K562 (cell line): ENCODE measurements around the gene LITAF. TPM values are rescaled to one million over a fixed set of nuclear protein-coding genes. Genes with fewer than 3 reads are reported as not detected.
A peak's percentile ranks its signal among the peaks of the same experiment; 100 is the strongest.

ENCODE experiments used
- CHD4 ChIP-seq: fragments of 200-600 bp; sonication (generic); IDR thresholded peaks from 3 replicates; pipeline ENCODE4 v1.6.1; 2012; ENCODE audit warnings: low read depth, mild to moderate bottlenecking, mixed read lengths, low read length, inconsistent platforms; ENCODE audit not compliant: insufficient read depth, insufficient replicate concordance, poor library complexity, severe bottlenecking
- DNMT1 ChIP-seq: fragments of 450-650 bp; IDR thresholded peaks from 2 replicates; pipeline ENCODE4 v1.6.1; 2016; ENCODE audit warnings: antibody characterized with exemption, mild to moderate bottlenecking
- FOS ChIP-seq: IDR thresholded peaks from 3 replicates; pipeline ENCODE4 v1.6.1; 2011; ENCODE audit not compliant: insufficient read length; ENCODE audit errors: extremely low read depth
- FOXP4 ChIP-seq: sonication (generic); formaldehyde crosslinking; IDR thresholded peaks from 2 replicates; pipeline ENCODE4 v1.8.0; 2022; ENCODE audit warnings: mild to moderate bottlenecking, missing genetic modification reagents, borderline replicate concordance
- HDAC2 ChIP-seq: fragments of 450-650 bp; IDR thresholded peaks from 2 replicates; pipeline ENCODE4 v1.6.1; 2016; ENCODE audit warnings: mild to moderate bottlenecking
- HDGF ChIP-seq: fragments of 450-650 bp; IDR thresholded peaks from 2 replicates; pipeline ENCODE4 v1.6.1; 2016
- HNRNPL ChIP-seq: fragments of 200-400 bp; formaldehyde crosslinking; IDR thresholded peaks from 2 replicates; pipeline ENCODE4 v1.6.1; 2017; ENCODE audit warnings: low read depth, mild to moderate bottlenecking, low read length
- ILK ChIP-seq: fragments of 450-650 bp; IDR thresholded peaks from 2 replicates; pipeline ENCODE4 v1.6.1; 2016; ENCODE audit warnings: missing genetic modification characterization, low read depth, mild to moderate bottlenecking, missing compliant biosample characterization, moderate library complexity, borderline replicate concordance
- JUN ChIP-seq, 2 experiments: sonication (generic) in 1 of 2; formaldehyde crosslinking in 1 of 2; IDR thresholded peaks; 2 replicates each; pipeline versions ENCODE4 v1.6.1 to v1.8.0; 2012 to 2022; ENCODE audit warnings: borderline replicate concordance in 2 of 2, mild to moderate bottlenecking in 2 of 2, improper control_type of control experiment in 1 of 2, low read depth in 1 of 2, low read length in 1 of 2, missing genetic modification reagents in 1 of 2
- KDM1A ChIP-seq, 2 experiments: fragments of 450-650 bp; IDR thresholded peaks; 2 replicates each; pipeline ENCODE4 v1.6.1; 2016; ENCODE audit warnings: mild to moderate bottlenecking in 2 of 2
- MXI1 ChIP-seq: IDR thresholded peaks from 2 replicates; pipeline ENCODE4 v1.6.1; 2011; ENCODE audit warnings: low read depth, mild to moderate bottlenecking, improper control_type of control experiment, low read length
- POLR2AphosphoS2 ChIP-seq: IDR thresholded peaks from 2 replicates; pipeline ENCODE4 v1.6.1; 2012; ENCODE audit warnings: low read length, improper control_type of control experiment
- RBBP5 ChIP-seq: fragments of 200-600 bp; sonication (generic); IDR thresholded peaks from 2 replicates; pipeline ENCODE4 v1.6.1; 2012; ENCODE audit warnings: borderline replicate concordance, mild to moderate bottlenecking, low read length, control low read depth, inconsistent platforms; ENCODE audit not compliant: insufficient read depth, poor library complexity, severe bottlenecking
- RBM17 ChIP-seq: fragments of 200-400 bp; formaldehyde crosslinking; IDR thresholded peaks from 2 replicates; pipeline ENCODE4 v1.6.1; 2017; ENCODE audit warnings: low read depth, mild to moderate bottlenecking, low read length, borderline replicate concordance
- RCOR1 ChIP-seq, 2 experiments: IDR thresholded peaks; 2 replicates each; pipeline ENCODE4 v1.6.1; 2012; ENCODE audit warnings: low read depth in 2 of 2, low read length in 2 of 2, borderline replicate concordance in 1 of 2, improper control_type of control experiment in 1 of 2
- THAP7 ChIP-seq: fragments of 250-450 bp; sonication (Bioruptor Pico); IDR thresholded peaks from 2 replicates; pipeline ENCODE4 v1.5.0; 2021
- VEZF1 ChIP-seq: fragments of 200-800 bp; sonication (Bioruptor generic); IDR thresholded peaks from 2 replicates; pipeline ENCODE4 v1.6.1; 2017; ENCODE audit warnings: missing genetic modification characterization, missing compliant biosample characterization
- WHSC1 ChIP-seq: IDR thresholded peaks from one replicate; pipeline ENCODE4 v1.6.1; 2012; ENCODE audit warnings: low read length, control low read depth, inconsistent platforms
- ZBED1 ChIP-seq: IDR thresholded peaks from 2 replicates; pipeline ENCODE4 v1.6.1; 2014
- ZBTB43 ChIP-seq: sonication (generic); formaldehyde crosslinking; IDR thresholded peaks from 2 replicates; pipeline ENCODE4 v1.8.0; 2023; ENCODE audit warnings: mild to moderate bottlenecking, missing genetic modification reagents
- ZNF77 ChIP-seq: fragments of 250-450 bp; sonication (Bioruptor Pico); IDR thresholded peaks from 2 replicates; pipeline ENCODE4 v1.5.0; 2020
- polyA plus RNA-seq, 8 experiments: library from polyadenylated mRNA; depleted of rRNA in 4 of 8; stranded (reverse) in 5 of 8; unstranded in 3 of 8; fragments of >200 nt; fragmentation: Nextera tagmentation in 2 of 8; fragmentation: Illumina TruSeq in 1 of 8; extraction: Ambion mirVana in 2 of 8; extraction: Trizol in 1 of 8; gene quantifications; 2 replicates each; pipeline versions ENCODE4 v1.2.1 to v1.2.3, GENCODE V29; 2011 to 2014; ENCODE audit warnings: inconsistent platforms in 1 of 8, missing spikeins in 1 of 8
- total RNA-seq, 7 experiments: library from RNA; depleted of rRNA in 6 of 7; stranded (reverse); fragments of >200 nt in 6 of 7; fragmentation: Illumina TruSeq in 2 of 7; extraction: Trizol in 2 of 7; gene quantifications; 2 replicates each; pipeline versions ENCODE4 v1.2.1 to v1.2.3, GENCODE V29; 2011 to 2021; ENCODE audit warnings: low replicate concordance in 1 of 7

The LITAF gene
- total and polyA plus RNA-seq, 9 of the 15 experiments (the other 6 are each of a cell fraction or from before 2014, with no cell fraction given): 4.1 to 17.8 (median 11.9) TPM

GRCh38 chr16:11597235-11598095, 10.7 kb upstream of the LITAF start (continued):
- TF ChIP-seq MXI1 (no peak), VEZF1 (CRISPR knock-in tag) (peak; percentile 54), HNRNPL (no peak), POLR2AphosphoS2 (no peak), RBM17 (no peak), RCOR1 (IDR thresholded peaks at IDR 0.05; ENCODE audit: borderline replicate concordance in 1 of 2, low read depth in 2 of 2, low read length in 2 of 2) (peak in 1 of 2 experiments; percentile 90; a peak in 2 of 4 replicates), ZBTB43 (CRISPR knock-in tag) (no peak), HDGF (0 out of 2 replicates have a peak, but pooled peaks have one; percentile 38), HDAC2 (peak; percentile 61; the same call in 1 of the 2 replicates), JUN (IDR thresholded peaks at IDR 0.05; ENCODE audit: borderline replicate concordance, low read depth, low read length) (peak; percentile 33; the same call in 1 of the 2 replicates), JUN (CRISPR knock-in tag; IDR thresholded peaks at IDR 0.05; ENCODE audit: borderline replicate concordance) (no peak), ZNF77 (no peak), ILK (tag) (no peak), RBBP5 (no peak), FOXP4 (no peak), CHD4 (peak; percentile 80), WHSC1 (no peak), THAP7 (CRISPR knock-in tag) (no peak), DNMT1 (no peak), FOS (peak; percentile 5), KDM1A (IDR thresholded peaks at IDR 0.05) (peak; percentile 75 to 87), ZBED1 (no peak)
